K562 (cell line): ENCODE measurements around the gene GARIN5B. TPM values are rescaled to one million over a fixed set of nuclear protein-coding genes. Genes with fewer than 3 reads are reported as not detected.

Experiments
- ATAC-seq: fragments of 200-7000 bp; cut with Tn5 transposase; 3 replicates; pipeline ENCODE4 v1.9.1; 2020; ENCODE audit warnings: moderate library complexity
- BruUV-seq: library from RNA; stranded (reverse); fragments of 400-500 nt; replicated peaks from 2 replicates; lab custom pipeline; 2021; lab: Mats Ljungman, UMichigan
- CTCF ChIA-PET: fragments of 300-600 bp; formaldehyde crosslinking; extraction: SDS; loops from one replicate; lab custom pipeline; 2021; ENCODE audit warnings: low intra/inter-chr PET ratio; lab: Yijun Ruan, JAX
- POLR2A ChIA-PET: fragments of 300-600, 350-650 bp; sonication (Branson Sonifier 250); formaldehyde crosslinking; extraction: SDS; loops from one replicate; lab custom pipeline; 2021; ENCODE audit warnings: antibody characterized with exemption, inconsistent platforms; lab: Yijun Ruan, JAX
- DNase-seq, 4 experiments: peaks; one replicate each; pipeline versions ENCODE4 v3.0.0 to v3.0.0-alpha.2; 2011 to 2018; ENCODE audit warnings: low spot score in 3 of 4, mixed read lengths in 3 of 4; ENCODE audit errors: extremely low read depth in 1 of 4
- FAIRE-seq: peaks from 2 replicates; lab custom pipeline; 2011; peaks lifted over from hg19 to GRCh38; lab: Jason Lieb, UNC
- H2AFZ ChIP-seq: 2 replicates; pipeline ENCODE4 v1.6.0; 2011; ENCODE audit warnings: low read depth, low read length, control low read depth, inconsistent platforms
- H3K27ac ChIP-seq: fragments of 200-600 bp; 3 replicates; pipeline ENCODE4 v1.8.0; 2011; ENCODE audit warnings: low read depth, mild to moderate bottlenecking, control low read depth, inconsistent platforms, low read length, moderate library complexity, mixed read lengths; ENCODE audit errors: extremely low read depth
- H3K27me3 ChIP-seq, 2 experiments: fragments of 300-600 bp in 1 of 2; 2 replicates in 1 of 2; 3 replicates in 1 of 2; pipeline versions ENCODE4 v1.6.0 to v1.8.0; 2011; ENCODE audit warnings: inconsistent platforms in 2 of 2, low read length in 2 of 2, mild to moderate bottlenecking in 1 of 2, mixed read lengths in 1 of 2, moderate library complexity in 1 of 2; ENCODE audit not compliant: control insufficient read depth in 2 of 2, insufficient read depth in 2 of 2
- H3K36me3 ChIP-seq: fragments of 300-600 bp; 3 replicates; pipeline ENCODE4 v1.8.0; 2011; ENCODE audit warnings: mild to moderate bottlenecking, low read length, inconsistent platforms; ENCODE audit not compliant: control insufficient read depth, insufficient read depth
- H3K4me1 ChIP-seq, 2 experiments: fragments of 200-600 bp in 1 of 2; replicated peaks in 1 of 2; 2 replicates in 1 of 2; 3 replicates in 1 of 2; pipeline versions ENCODE4 v1.5.1 to v1.8.0; 2011; ENCODE audit warnings: inconsistent platforms in 2 of 2, low read length in 2 of 2, mild to moderate bottlenecking in 1 of 2, mixed read lengths in 1 of 2, moderate library complexity in 1 of 2; ENCODE audit not compliant: control insufficient read depth in 2 of 2, insufficient read depth in 2 of 2
- H3K4me2 ChIP-seq: 2 replicates; pipeline ENCODE4 v1.6.1; 2011; ENCODE audit warnings: low read length, control low read depth, inconsistent platforms, mixed read lengths; ENCODE audit not compliant: insufficient read depth
- H3K4me3 ChIP-seq: fragments of 200-600 bp; sonication (generic), shearing (Covaris generic); 2 replicates; pipeline ENCODE4 v1.5.1; 2016; ENCODE audit warnings: control low read depth, inconsistent platforms
- H3K79me2 ChIP-seq: fragments of 200-600 bp; 3 replicates; pipeline ENCODE4 v1.8.0; 2011; ENCODE audit warnings: low read length, inconsistent platforms; ENCODE audit not compliant: control insufficient read depth, insufficient read depth
- H3K9ac ChIP-seq, 2 experiments: 2 replicates each; pipeline versions ENCODE4 v1.6.0 to v1.6.1; 2011; ENCODE audit warnings: low read depth in 2 of 2, low read length in 2 of 2, control low read depth in 1 of 2, inconsistent platforms in 1 of 2, mild to moderate bottlenecking in 1 of 2, mixed read lengths in 1 of 2; ENCODE audit not compliant: insufficient read depth in 1 of 2
- H3K9me1 ChIP-seq: one replicate; pipeline ENCODE4 v1.6.0; 2011; ENCODE audit warnings: inconsistent platforms, mild to moderate bottlenecking, low read length, moderate library complexity; ENCODE audit not compliant: control insufficient read depth, insufficient read depth
- H3K9me3 ChIP-seq: replicated peaks from 2 replicates; pipeline ENCODE4 v1.5.1; 2011; ENCODE audit warnings: low read depth, low read length, inconsistent platforms; ENCODE audit not compliant: control insufficient read depth, insufficient read depth
- H4K20me1 ChIP-seq: replicated peaks from 2 replicates; pipeline ENCODE4 v1.6.1; 2011; ENCODE audit warnings: low read length, inconsistent platforms, mixed read lengths; ENCODE audit not compliant: control insufficient read depth, insufficient read depth
- DMBX1 ChIP-seq: fragments of 250-450 bp; sonication (Bioruptor Pico); IDR thresholded peaks from 2 replicates; pipeline ENCODE4 v1.8.0; 2022; ENCODE audit warnings: inconsistent platforms, mild to moderate bottlenecking, moderate library complexity, borderline replicate concordance
- KHSRP ChIP-seq: fragments of 450-650 bp; IDR thresholded peaks from 2 replicates; pipeline ENCODE4 v1.6.1; 2017
- PML ChIP-seq: IDR thresholded peaks from 2 replicates; pipeline ENCODE4 v1.6.1; 2012; ENCODE audit warnings: low read length, inconsistent platforms
- POLR2AphosphoS2 ChIP-seq: IDR thresholded peaks from 2 replicates; pipeline ENCODE4 v1.6.1; 2012; ENCODE audit warnings: low read length, improper control_type of control experiment
- POLR2G ChIP-seq: fragments of 200-400 bp; formaldehyde crosslinking; IDR thresholded peaks from 2 replicates; pipeline ENCODE4 v1.6.1; 2017; ENCODE audit warnings: low read depth, mild to moderate bottlenecking, antibody characterized with exemption, low read length, moderate library complexity
- UBTF ChIP-seq, 2 experiments: IDR thresholded peaks; 2 replicates each; pipeline ENCODE4 v1.6.1; 2012; ENCODE audit warnings: improper control_type of control experiment in 2 of 2, low read depth in 2 of 2, low read length in 2 of 2, borderline replicate concordance in 1 of 2
- USF1 ChIP-seq: sonication (generic); formaldehyde crosslinking; IDR thresholded peaks from 2 replicates; pipeline ENCODE4 v1.9.0; 2022; ENCODE audit warnings: mild to moderate bottlenecking, missing genetic modification reagents
- ZSCAN32 ChIP-seq: fragments of 450-650 bp; formaldehyde crosslinking; IDR thresholded peaks from 2 replicates; pipeline ENCODE4 v1.4.0; 2020; ENCODE audit warnings: mild to moderate bottlenecking, moderate library complexity
- WGBS: fragments of 100-300 bp; shearing (Covaris generic); methylation state at CpG from one replicate; pipeline ENCODE4 v1.1.6; 2016; ENCODE audit warnings: low coverage, mixed read lengths; ENCODE audit not compliant: insufficient coverage; ENCODE audit errors: missing lambda C conversion rate; 5-methylcytosine and 5-hydroxymethylcytosine counted together
- in situ Hi-C: fragments of 300-500 bp; cut with MboI; formaldehyde crosslinking; loops from 4 replicates; pipeline ENCODE4 v1.15.0; 2018; ENCODE audit warnings: inconsistent platforms, mixed read lengths
- intact Hi-C: fragments of 100-400 bp; cut with micrococcal nuclease; formaldehyde crosslinking; loops from 2 replicates; pipeline ENCODE4 v1.14.2; 2022
- polyA plus RNA-seq, 8 experiments: library from polyadenylated mRNA; depleted of rRNA in 4 of 8; stranded (reverse) in 5 of 8; unstranded in 3 of 8; fragments of >200 nt; fragmentation: Nextera tagmentation in 2 of 8; fragmentation: Illumina TruSeq in 1 of 8; extraction: Ambion mirVana in 2 of 8; extraction: Trizol in 1 of 8; gene quantifications; 2 replicates each; pipeline versions ENCODE4 v1.2.1 to v1.2.3, GENCODE V29; 2011 to 2014; ENCODE audit warnings: inconsistent platforms in 1 of 8, missing spikeins in 1 of 8
- total RNA-seq, 7 experiments: library from RNA; depleted of rRNA in 6 of 7; stranded (reverse); fragments of >200 nt in 6 of 7; fragmentation: Illumina TruSeq in 2 of 7; extraction: Trizol in 2 of 7; gene quantifications; 2 replicates each; pipeline versions ENCODE4 v1.2.1 to v1.2.3, GENCODE V29; 2011 to 2021; ENCODE audit warnings: low replicate concordance in 1 of 7

GARIN5B gene
- total and polyA plus RNA-seq, 9 of the 15 experiments (the other 6 are each of a cell fraction or from before 2014, with no cell fraction given): not detected

GRCh38 chr19:55352549-55353145 is 10.4 kb downstream of the GARIN5B start:
- no peak overlapping the region for H3K4me3 ChIP-seq

GRCh38 chr19:55352040-55352439 is 11.0 kb downstream of the GARIN5B start:
- TF ChIP-seq PML: no peak
- TF ChIP-seq KHSRP: no peak
- no peak for TF ChIP-seq ZSCAN32 (CRISPR knock-in tag)
- TF ChIP-seq USF1 (CRISPR knock-in tag): no peak
- TF ChIP-seq UBTF (IDR thresholded peaks at IDR 0.05; ENCODE audit: borderline replicate concordance in 1 of 2, low read depth in 2 of 2, low read length in 2 of 2): no peak
- TF ChIP-seq POLR2AphosphoS2: 0 out of 2 replicates have a peak, but pooled peaks have one; percentile 2
- TF ChIP-seq, all 486 proteins: peak for 1
- ATAC-seq (no peak), DNase-seq (no peak), FAIRE-seq (no peak)
- peaks cover 5% of the 10 kb centered on the region for H3K9me1 ChIP-seq
- H3K27ac ChIP-seq: no peak overlapping the region
- in situ Hi-C loops (no loop called here), intact Hi-C loops (no loop called here)
- peaks cover 4 to 54% of the 10 kb centered on the region in 2 experiments; a peak in 4 of 5 replicates for H3K4me1 ChIP-seq
- no peak overlapping the region for H3K4me2 ChIP-seq
- H2AFZ ChIP-seq: no peak overlapping the region
- H3K9me3 ChIP-seq: no peaks in the 10 kb centered on the region
- peaks cover 6 to 16% of the 10 kb centered on the region in 2 experiments; a peak in 4 of 5 replicates for H3K27me3 ChIP-seq
- BruUV-seq: no TSS peak
- ChIA-PET CTCF (no interaction called here), POLR2A (interaction anchor here (0.6 to 2.4 kb wide), 6 partner anchors 8 to 231 kb away, joined by 3 to 11 read pairs (median 4); partner anchors contain the start of gene KMT5C)
- no peaks in the 10 kb centered on the region for H3K79me2 ChIP-seq
- peaks cover 17% of the 10 kb centered on the region; the same call in 2 of the 3 replicates for H3K36me3 ChIP-seq
- H3K4me3 ChIP-seq: no peak overlapping the region
- WGBS: 58% methylated on average over 6 of the region's 6 CpGs
- peak overlapping the region in 1 of 2 experiments; percentile 37; a peak in 1 of 4 replicates for H3K9ac ChIP-seq
- peaks cover 6% of the 10 kb centered on the region for H4K20me1 ChIP-seq

More at GRCh38 chr19:55352549-55353145, 10.4 kb downstream of the GARIN5B start:
- ChIA-PET CTCF (no interaction called here), POLR2A (interaction anchor here (0.6 to 2.4 kb wide), 9 partner anchors 9 to 1234 kb away, joined by 3 to 11 read pairs (median 4); partner anchors contain the start of genes KMT5C and UBE2S)
- Histone ChIP-seq H3K79me2 (no peaks in the 10 kb centered on the region), H2AFZ (no peak overlapping the region), H3K4me1 (peaks cover 4 to 52% of the 10 kb centered on the region in 2 experiments; a peak in 4 of 5 replicates), H3K27ac (no peak overlapping the region), H3K36me3 (peaks cover 13% of the 10 kb centered on the region; the same call in 2 of the 3 replicates), H3K9me3 (no peaks in the 10 kb centered on the region), H4K20me1 (peaks cover 6% of the 10 kb centered on the region), H3K9me1 (peaks cover 5% of the 10 kb centered on the region), H3K4me2 (no peak overlapping the region), H3K27me3 (peaks cover 9 to 21% of the 10 kb centered on the region in 2 experiments; a peak in 4 of 5 replicates), H3K9ac (peak overlapping the region in 1 of 2 experiments; percentile 55; a peak in 1 of 4 replicates)
- FAIRE-seq: no peak
- no peak for TF ChIP-seq DMBX1 (CRISPR knock-in tag)
- TF ChIP-seq POLR2G: peak; percentile 55
- DNase-seq: no peak
- WGBS: 55% methylated on average over 24 of the region's 25 CpGs
- intact Hi-C loops (no loop called here), in situ Hi-C loops (no loop called here)
- no TSS peak for BruUV-seq
- ATAC-seq: no peak
